Measurements from ENCODE around the gene CSNK1A1.

DNA sequence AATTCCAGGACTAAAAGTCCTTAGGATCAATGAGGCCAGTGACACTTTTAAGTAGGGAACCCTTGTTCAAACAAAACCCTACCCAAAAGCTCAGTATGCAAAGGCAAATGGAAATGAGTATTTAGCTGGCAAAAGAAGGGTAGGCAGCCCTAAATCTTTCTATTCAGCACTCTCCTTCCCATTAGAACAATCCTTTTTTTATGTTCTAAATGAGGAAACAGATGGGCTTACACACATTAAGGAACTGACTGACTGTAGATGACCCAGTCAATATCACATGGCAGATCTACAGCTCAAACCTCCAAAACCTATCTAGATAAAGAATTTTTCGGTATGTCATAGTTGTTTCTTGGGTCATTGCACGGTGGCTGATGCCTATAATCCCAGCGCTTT lies 7.2 kb downstream of the CSNK1A1 start:
- TF ChIP-seq, protein P1, sequence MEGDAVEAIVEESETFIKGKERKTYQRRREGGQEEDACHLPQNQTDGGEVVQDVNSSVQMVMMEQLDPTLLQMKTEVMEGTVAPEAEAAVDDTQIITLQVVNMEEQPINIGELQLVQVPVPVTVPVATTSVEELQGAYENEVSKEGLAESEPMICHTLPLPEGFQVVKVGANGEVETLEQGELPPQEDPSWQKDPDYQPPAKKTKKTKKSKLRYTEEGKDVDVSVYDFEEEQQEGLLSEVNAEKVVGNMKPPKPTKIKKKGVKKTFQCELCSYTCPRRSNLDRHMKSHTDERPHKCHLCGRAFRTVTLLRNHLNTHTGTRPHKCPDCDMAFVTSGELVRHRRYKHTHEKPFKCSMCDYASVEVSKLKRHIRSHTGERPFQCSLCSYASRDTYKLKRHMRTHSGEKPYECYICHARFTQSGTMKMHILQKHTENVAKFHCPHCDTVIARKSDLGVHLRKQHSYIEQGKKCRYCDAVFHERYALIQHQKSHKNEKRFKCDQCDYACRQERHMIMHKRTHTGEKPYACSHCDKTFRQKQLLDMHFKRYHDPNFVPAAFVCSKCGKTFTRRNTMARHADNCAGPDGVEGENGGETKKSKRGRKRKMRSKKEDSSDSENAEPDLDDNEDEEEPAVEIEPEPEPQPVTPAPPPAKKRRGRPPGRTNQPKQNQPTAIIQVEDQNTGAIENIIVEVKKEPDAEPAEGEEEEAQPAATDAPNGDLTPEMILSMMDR (IDR thresholded peaks at IDR 0.05), result no peak
- TF ChIP-seq POLR2A (IDR thresholded peaks at IDR 0.05), result no peak

Measured in uterus (tissue), 2 donors.